ENCODE data around the gene RASGRF2.

DNA sequence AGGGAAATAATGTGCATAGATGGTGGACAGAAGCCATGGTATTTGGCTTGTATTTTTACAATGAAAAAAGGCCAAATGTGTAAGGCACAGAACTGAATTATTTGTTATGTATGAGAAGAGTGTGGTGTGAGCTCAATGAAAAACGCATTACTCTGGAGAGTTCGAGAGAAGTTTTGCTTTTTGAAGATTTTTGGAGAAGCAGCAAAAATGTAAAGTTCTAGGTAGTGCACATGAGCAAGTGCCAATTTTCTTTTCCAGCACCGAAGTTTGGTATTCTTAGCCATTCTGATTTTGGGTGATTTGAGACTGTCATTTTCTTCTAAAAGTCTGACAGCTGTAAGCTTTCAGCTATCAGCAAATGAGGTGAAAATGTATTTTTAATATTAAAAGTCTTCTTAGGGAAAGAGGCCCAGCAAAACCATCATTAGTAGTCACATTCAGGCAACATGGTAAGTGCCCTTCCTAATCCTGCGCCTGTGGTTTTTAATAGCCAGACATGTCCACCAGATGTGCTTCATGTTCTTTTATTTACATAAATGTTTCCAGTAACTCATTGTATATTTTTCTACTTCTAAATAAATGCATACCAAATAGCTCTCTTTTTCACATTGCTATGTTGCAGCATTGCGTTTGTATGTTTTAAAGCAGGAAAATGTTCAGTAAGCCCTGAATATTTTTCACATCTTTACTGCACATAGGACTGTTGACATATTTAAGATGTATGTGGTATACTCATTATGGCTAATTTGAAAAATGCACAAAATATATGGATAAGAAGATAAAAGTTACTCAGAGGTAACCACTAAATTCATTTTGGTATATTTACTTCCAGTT, 50.4 kb downstream of the RASGRF2 start:
- no peak for TF ChIP-seq FOXK2 (IDR thresholded peaks at IDR 0.05)
- no peak for TF ChIP-seq ESRRA (CRISPR knock-in tag; IDR thresholded peaks at IDR 0.05; ENCODE audit: low read depth)
- no peak for TF ChIP-seq HDAC6 (IDR thresholded peaks at IDR 0.05; ENCODE audit: low read depth, low read length)
- TF ChIP-seq ZBTB40 (IDR thresholded peaks at IDR 0.05), result no peak
- TF ChIP-seq ZBTB40 (CRISPR knock-in tag; IDR thresholded peaks at IDR 0.05), result no peak
- TF ChIP-seq, protein P1, sequence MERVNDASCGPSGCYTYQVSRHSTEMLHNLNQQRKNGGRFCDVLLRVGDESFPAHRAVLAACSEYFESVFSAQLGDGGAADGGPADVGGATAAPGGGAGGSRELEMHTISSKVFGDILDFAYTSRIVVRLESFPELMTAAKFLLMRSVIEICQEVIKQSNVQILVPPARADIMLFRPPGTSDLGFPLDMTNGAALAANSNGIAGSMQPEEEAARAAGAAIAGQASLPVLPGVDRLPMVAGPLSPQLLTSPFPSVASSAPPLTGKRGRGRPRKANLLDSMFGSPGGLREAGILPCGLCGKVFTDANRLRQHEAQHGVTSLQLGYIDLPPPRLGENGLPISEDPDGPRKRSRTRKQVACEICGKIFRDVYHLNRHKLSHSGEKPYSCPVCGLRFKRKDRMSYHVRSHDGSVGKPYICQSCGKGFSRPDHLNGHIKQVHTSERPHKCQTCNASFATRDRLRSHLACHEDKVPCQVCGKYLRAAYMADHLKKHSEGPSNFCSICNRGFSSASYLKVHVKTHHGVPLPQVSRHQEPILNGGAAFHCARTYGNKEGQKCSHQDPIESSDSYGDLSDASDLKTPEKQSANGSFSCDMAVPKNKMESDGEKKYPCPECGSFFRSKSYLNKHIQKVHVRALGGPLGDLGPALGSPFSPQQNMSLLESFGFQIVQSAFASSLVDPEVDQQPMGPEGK (CRISPR knock-in tag; IDR thresholded peaks at IDR 0.05), result no peak
- TF ChIP-seq SP4 (CRISPR knock-in tag; IDR thresholded peaks at IDR 0.05), result no peak
- TF ChIP-seq TSC22D2 (CRISPR knock-in tag; IDR thresholded peaks at IDR 0.05; ENCODE audit: borderline replicate concordance), result no peak
- TF ChIP-seq, protein P2, sequence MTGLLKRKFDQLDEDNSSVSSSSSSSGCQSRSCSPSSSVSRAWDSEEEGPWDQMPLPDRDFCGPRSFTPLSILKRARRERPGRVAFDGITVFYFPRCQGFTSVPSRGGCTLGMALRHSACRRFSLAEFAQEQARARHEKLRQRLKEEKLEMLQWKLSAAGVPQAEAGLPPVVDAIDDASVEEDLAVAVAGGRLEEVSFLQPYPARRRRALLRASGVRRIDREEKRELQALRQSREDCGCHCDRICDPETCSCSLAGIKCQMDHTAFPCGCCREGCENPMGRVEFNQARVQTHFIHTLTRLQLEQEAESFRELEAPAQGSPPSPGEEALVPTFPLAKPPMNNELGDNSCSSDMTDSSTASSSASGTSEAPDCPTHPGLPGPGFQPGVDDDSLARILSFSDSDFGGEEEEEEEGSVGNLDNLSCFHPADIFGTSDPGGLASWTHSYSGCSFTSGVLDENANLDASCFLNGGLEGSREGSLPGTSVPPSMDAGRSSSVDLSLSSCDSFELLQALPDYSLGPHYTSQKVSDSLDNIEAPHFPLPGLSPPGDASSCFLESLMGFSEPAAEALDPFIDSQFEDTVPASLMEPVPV (CRISPR knock-in tag; IDR thresholded peaks at IDR 0.05), result no peak
- TF ChIP-seq ZNF766 (CRISPR knock-in tag; IDR thresholded peaks at IDR 0.05; ENCODE audit: borderline replicate concordance), result no peak
- TF ChIP-seq ZFP36L2 (CRISPR knock-in tag; IDR thresholded peaks at IDR 0.05), result no peak
- TF ChIP-seq HOXA5 (CRISPR knock-in tag; IDR thresholded peaks at IDR 0.05), result no peak
- TF ChIP-seq NKX3-1 (CRISPR knock-in tag; IDR thresholded peaks at IDR 0.05), result no peak

All from HepG2 (cell line).